ENCODE results near the gene OR4F15.
"Not testable (repeated sequence)": the region's sequence is repeated elsewhere in the genome, so short reads cannot be mapped to it uniquely, and the experiment has no call there.

OR4F15 gene, protein sequence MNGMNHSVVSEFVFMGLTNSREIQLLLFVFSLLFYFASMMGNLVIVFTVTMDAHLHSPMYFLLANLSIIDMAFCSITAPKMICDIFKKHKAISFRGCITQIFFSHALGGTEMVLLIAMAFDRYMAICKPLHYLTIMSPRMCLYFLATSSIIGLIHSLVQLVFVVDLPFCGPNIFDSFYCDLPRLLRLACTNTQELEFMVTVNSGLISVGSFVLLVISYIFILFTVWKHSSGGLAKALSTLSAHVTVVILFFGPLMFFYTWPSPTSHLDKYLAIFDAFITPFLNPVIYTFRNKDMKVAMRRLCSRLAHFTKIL

DNA sequence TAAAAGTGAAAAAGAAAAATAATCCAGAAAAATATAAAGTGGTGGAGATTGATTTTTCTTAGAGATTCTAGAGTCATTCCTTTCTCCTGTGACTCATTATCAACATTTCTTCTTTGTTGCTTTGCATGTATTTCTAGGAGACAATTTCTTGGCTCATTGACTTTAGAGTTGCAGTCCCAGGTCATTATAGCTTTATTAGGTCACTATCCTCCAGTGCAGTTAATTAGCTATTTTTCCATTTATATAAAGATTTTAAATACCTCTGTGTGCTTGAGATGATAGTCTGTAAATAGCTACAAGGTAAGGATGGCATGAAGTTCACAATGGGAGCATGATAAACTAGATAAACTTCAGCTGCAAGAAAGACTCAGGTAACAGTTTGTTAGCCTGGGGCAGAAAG lies at the start of gene OR4F15:
Gene OR4F15 (plus strand): TSS at position 301 of the 400 bp plus-strand sequence. CDS start 5,985 bp downstream, outside the sequence.
- no peak for DNase-seq (ENCODE audit: low read depth in 2 of 2)

GRCh38 chr15:101764669-101765339 lies 47.2 kb upstream of the OR4F15 start:
- DNase-seq (ENCODE audit: low read depth in 2 of 2), result not testable (repeated sequence)

- not testable (repeated sequence) for DNase-seq (ENCODE audit: low read depth in 2 of 2)
Observed at GRCh38 chr15:101765340-101765671, 46.7 kb upstream of the OR4F15 start.

GRCh38 chr15:101765772-101766456 lies 46.1 kb upstream of the OR4F15 start:
- DNase-seq (ENCODE audit: low read depth in 2 of 2), result no peak

- DNase-seq (ENCODE audit: low read depth in 2 of 2), result not testable (repeated sequence)
Observed at GRCh38 chr15:101767083-101767640, 44.8 kb upstream of the OR4F15 start.

DNA sequence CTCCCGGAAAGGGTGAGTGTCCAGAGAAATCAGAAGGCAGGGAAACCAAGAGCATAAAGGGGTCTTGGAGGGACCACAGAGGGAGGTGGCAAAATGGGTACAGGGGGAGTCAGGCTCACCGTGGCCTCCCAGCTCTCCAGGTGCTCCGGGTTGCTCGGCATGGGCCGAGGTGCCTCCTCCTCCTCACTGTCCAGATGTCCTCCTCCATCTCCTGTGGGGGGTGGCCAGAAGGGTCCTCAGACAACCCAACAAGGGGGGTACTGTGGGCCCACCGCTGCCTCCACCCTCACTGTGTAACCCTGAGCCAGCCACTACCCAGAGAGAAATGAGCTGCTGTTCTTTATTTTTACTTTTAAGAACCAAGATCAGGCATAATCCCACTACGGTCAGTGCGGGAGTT lies 39.1 kb upstream of the OR4F15 start:
- no peak for DNase-seq (ENCODE audit: low read depth in 2 of 2)

GRCh38 chr15:101773496-101774100 lies 38.4 kb upstream of the OR4F15 start:
- DNase-seq (ENCODE audit: low read depth in 2 of 2), result no peak

GRCh38 chr15:101775136-101775535 lies 36.9 kb upstream of the OR4F15 start:
- DNase-seq (ENCODE audit: low read depth in 2 of 2), result no peak

DNA sequence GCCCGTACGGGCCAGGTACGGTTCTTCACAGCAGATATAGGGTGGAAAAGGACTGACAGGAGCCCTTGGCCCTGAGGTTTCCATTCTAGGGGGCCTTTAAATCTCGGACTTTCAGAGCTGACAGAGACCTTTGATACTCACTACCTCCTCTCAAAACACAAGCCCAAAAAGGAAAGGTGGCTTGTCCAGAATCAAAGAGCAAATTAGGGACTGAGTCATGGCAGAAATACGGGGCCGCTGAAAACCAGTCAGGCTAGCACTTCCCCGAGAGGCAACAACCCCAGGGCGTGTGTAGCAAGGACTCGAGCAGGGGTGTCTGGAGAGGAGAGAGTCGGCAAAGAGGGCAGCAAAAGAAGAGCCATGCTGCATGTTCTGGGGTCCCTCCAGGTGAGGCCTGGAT lies 33.4 kb upstream of the OR4F15 start:
- DNase-seq (ENCODE audit: low read depth in 2 of 2), result not testable (repeated sequence)

DNA sequence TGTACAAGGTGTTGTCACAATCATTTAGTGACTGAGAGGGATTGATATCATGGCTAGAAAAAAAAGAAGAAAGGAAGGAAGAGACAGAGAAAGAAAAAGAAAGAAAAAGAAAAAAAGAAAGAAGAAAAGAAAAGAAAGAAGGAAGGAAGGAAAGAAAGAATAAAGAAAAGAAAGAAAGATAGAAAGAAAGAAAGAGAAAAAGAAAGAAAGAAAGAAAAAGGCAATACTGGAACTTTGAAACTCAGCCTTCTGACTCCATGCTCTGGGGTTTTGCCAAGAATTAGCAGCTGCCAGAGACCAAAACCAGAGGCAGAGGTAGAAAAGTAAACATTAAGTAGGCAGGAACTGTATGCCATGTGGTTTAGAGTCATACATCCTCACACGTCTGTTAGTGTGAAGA lies 31.8 kb upstream of the OR4F15 start:
- DNase-seq (ENCODE audit: low read depth in 2 of 2), result not testable (repeated sequence)

- DNase-seq (ENCODE audit: low read depth in 2 of 2), result no peak
Observed at GRCh38 chr15:101781928-101782327, 30.1 kb upstream of the OR4F15 start.

- no peak for DNase-seq (ENCODE audit: low read depth in 2 of 2)
Observed at GRCh38 chr15:101784644-101785043, 27.4 kb upstream of the OR4F15 start.

GRCh38 chr15:101786422-101786821 lies 25.6 kb upstream of the OR4F15 start:
- not testable (repeated sequence) for DNase-seq (ENCODE audit: low read depth in 2 of 2)

- not testable (repeated sequence) for DNase-seq (ENCODE audit: low read depth in 2 of 2)
Observed at GRCh38 chr15:101788001-101788400, 24.0 kb upstream of the OR4F15 start.

DNA sequence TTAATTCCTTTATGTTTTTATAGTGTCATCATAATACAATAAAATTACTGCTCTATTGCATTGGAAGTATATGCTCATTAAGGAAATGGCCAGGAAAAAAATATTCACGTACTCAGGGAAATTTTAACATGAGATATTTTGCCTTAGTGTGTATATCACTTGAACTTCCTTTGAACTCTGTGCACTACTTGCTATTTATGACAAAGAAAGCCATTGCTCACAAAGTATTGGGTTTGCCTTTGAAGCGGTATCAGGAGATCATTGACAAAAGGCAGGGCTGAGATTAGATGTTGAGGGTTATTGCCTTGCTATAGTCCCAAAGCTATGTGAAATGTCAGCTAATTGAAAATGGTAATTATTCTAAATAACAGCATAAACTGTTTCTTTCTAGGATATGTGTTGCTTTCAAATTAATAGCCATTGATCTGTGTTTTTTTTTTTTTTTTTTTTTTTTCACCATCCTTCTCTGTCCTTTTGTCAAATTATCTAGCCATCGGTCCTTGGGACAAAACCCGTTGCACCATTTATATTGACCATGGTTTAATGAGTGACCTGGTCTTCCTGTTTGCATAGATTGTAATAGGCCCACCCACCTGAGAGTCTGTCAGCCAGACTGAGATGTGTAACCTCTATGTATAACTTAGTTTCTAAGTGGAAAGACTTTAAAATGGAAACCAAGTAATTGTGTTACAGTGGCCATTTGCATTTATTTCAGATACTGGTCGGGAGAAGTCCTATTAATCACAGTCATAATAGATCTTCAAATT lies 23.3 kb upstream of the OR4F15 start:
- DNase-seq (ENCODE audit: low read depth in 2 of 2), result not testable (repeated sequence)

DNA sequence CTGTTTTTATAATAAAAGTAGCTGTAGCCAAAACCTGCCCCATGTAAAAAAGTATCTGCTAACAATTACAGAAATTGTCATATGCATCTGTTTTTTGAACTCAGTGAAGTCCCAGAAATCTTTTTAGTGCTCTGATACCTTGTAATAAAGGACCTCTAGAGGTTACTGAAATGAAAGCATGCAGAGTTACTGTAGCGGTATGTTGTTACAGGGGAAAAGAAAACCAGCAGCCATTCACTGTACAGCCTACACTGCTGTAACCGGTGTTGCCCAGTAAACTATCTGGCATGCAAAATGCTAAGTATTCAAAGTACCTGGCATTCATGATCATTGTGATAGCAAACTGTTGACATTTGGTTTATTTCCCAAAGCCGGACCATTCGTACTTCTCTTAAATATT lies 21.3 kb upstream of the OR4F15 start:
- DNase-seq (ENCODE audit: low read depth in 2 of 2), result not testable (repeated sequence)

GRCh38 chr15:101793981-101794380 lies 18.0 kb upstream of the OR4F15 start:
- DNase-seq (ENCODE audit: low read depth in 2 of 2), result not testable (repeated sequence)

GRCh38 chr15:101795455-101795854 lies 16.5 kb upstream of the OR4F15 start:
- no peak for DNase-seq (ENCODE audit: low read depth in 2 of 2)

- DNase-seq (ENCODE audit: low read depth in 2 of 2), result no peak
Observed at GRCh38 chr15:101799665-101800064, 12.3 kb upstream of the OR4F15 start.

DNA sequence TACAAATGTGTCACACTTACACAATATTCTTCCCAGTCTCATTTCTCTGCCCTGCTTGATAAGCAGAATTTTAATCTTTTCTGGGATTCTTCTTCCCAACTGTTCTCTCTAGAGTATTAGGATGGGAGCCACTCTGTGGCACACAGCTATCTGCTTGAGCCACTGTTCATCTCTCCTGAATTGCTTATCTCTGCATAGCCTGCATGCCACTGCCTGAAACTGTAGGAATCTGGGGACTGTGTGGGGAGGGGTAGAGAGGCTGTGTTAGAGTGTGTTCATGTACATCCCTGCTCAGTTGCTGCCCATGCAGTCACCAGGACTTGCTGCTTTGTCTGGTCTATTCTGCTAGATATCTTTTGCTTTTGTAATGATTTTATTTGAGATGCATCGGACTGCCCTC lies 11.0 kb upstream of the OR4F15 start:
- no peak for DNase-seq (ENCODE audit: low read depth in 2 of 2)

- no peak for DNase-seq (ENCODE audit: low read depth in 2 of 2)
Observed at GRCh38 chr15:101803209-101803608, 8.8 kb upstream of the OR4F15 start, which contains the start of gene OR4F6. Gene OR4F6 (plus strand): TSS chr15:101803509. CDS start chr15:101805720, 2,211 bp downstream.

Data from activated CD4-positive, alpha-beta T cell treated with anti-CD3 and anti-CD28 coated beads for 24 hours (primary cell).